CD4-positive, alpha-beta T cell treated with Interleukin-4 for 4 hours (primary cell): ENCODE measurements around the gene DDX25.

Experiments
- DNase-seq: peaks from one replicate; pipeline ENCODE4 v3.0.0-alpha.2; 2020

DDX25 gene

GRCh38 chr11:125939081-125939521 lies 34.8 kb downstream of the DDX25 start:
- no peak for DNase-seq

DNA sequence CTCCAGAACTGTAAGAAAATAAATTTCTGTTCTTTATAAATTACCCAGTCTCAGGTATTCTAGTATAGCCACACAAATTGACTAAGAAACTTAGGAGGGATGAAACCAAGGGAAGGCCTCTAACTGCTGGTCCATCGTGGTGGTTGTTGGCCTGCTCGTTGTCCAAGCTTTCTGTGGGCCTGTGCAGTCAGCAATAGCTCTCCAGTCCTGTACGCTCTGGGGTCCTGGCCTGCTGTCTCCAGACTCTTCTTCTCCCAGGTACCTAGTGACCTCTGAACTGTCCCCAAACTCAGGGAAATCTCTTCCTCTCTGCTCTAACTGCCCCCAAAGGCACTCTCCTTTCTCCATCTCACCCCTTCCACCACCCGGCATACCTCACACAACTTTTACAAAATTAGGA lies 35.8 kb downstream of the DDX25 start:
- DNase-seq, result no peak

- no peak for DNase-seq
Measured at GRCh38 chr11:125941267-125941618, 36.9 kb downstream of the DDX25 start.

GRCh38 chr11:125941619-125942611 lies 37.6 kb downstream of the DDX25 start:
- DNase-seq, result peak; percentile 12

DNA sequence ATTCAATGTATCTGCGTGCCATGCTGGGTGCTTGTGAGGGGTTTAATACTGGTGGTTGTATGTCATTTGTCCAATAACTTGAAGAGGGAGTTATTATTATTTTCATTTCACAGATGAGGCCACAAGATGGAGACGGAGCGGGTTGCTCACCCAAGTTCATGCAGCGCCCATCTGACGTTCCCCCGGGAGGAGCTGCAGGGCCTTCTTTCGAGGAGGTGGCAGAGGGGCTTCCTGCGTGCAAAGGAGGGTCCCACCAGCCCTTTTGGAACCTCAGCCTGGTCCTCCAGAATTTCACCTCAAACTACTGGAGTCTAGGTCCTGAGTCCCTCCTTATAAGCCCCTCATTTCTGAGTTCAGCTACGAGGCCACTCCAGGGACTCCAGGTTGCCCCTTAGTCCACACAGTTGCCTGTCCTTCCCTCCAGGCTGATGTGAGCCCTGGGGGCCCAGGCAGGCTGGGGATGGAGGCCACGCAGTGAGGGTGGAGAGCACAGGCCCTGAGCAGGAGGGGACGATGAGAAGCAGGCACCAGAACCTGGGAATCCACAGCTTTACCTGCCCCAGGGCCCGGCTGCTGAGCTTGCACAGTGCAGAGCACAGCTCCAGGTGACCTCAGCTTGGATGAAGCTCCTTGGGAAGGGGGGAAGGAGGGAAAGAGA lies 38.6 kb downstream of the DDX25 start:
- no peak for DNase-seq

DNA sequence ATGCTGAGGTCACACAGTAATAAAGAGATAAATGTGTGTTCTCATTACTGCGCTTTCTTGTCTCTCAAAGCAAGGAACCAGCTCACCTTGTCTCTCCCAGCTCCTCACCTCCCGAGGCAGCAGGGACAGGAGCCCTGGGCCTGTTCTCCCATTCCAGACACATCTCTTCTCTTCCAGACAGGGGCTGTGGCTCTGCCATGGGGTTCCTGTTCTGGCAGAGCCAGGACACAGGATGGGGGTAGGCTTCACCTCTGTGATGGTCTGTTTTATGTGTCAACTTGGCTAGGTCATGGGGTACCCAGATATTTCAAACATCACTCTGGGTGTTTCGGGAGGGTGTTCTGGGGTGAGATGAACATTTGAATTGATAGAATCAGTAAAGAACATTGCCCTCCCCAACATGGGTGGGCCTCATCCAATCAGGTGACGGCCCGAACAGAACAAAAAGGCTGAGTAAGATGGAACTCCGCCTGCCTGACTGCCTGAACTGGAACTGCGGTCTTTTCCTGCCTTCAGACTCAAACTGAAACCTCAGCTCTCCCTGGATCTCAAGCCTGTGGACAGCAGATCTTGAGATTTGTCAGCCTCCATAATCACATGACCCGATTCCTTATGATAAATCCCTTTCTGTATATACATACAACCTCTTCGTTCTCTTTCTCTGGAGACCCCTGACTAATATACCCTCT lies 39.5 kb downstream of the DDX25 start:
- no peak for DNase-seq

GRCh38 chr11:125944350-125945010 lies 40.2 kb downstream of the DDX25 start:
- no peak for DNase-seq

GRCh38 chr11:125945011-125945796 lies 40.9 kb downstream of the DDX25 start:
- DNase-seq, result no peak

GRCh38 chr11:125945797-125946520 lies 41.7 kb downstream of the DDX25 start, which contains the start of gene VSIG10L2:
Gene VSIG10L2 (plus strand): TSS chr11:125946044. CDS start chr11:125946056, 12 bp downstream.
- no peak for DNase-seq

GRCh38 chr11:125946712-125947418 lies 42.6 kb downstream of the DDX25 start:
- no peak for DNase-seq

DNA sequence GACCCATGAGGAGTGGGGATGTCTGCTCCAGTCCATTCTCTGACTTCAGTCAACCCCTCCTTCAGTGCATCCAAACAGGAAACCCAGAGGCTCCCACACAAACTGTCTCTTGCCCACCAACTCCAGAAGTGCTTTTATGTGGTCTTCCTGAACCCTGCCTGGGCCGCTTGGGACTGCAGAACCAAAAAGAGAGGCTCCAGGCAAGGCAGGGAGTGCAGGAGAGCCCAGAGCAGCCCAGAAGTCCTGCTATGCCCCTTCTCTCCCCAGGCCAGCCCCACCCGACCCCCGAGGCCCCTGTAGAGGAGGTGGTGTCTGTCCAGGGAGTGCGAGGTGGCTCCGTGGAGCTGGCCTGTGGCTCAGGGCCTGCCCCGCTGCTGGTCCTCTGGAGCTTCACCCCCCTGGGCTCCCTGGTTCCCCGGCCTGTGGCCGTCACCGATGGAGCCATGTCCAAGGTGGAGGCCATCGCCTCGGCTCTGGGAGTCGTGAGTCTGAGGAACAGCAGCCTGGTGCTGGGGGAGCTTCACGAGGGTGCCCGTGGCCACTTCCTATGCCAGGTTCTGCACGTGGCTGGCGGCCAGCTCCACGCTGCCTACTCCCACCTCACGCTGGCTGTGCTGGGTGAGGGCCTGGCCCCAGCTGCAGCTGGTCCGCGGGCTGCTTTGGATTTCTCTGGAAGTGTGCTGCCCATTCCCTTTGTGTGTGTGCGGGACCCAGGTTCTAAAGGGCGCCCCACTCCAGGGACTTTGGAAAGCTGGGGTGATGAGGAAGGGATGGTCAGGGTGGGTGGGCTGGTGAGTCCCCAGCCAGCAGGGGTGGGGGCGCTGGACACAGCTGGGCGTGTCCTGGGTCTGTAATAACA lies 43.3 kb downstream of the DDX25 start:
- no peak for DNase-seq

- no peak for DNase-seq
Measured at GRCh38 chr11:125948278-125949051, 44.2 kb downstream of the DDX25 start.

GRCh38 chr11:125949271-125950177 lies 45.2 kb downstream of the DDX25 start:
- no peak for DNase-seq

- no peak for DNase-seq
Measured at GRCh38 chr11:125950178-125950490, 45.8 kb downstream of the DDX25 start.

DNA sequence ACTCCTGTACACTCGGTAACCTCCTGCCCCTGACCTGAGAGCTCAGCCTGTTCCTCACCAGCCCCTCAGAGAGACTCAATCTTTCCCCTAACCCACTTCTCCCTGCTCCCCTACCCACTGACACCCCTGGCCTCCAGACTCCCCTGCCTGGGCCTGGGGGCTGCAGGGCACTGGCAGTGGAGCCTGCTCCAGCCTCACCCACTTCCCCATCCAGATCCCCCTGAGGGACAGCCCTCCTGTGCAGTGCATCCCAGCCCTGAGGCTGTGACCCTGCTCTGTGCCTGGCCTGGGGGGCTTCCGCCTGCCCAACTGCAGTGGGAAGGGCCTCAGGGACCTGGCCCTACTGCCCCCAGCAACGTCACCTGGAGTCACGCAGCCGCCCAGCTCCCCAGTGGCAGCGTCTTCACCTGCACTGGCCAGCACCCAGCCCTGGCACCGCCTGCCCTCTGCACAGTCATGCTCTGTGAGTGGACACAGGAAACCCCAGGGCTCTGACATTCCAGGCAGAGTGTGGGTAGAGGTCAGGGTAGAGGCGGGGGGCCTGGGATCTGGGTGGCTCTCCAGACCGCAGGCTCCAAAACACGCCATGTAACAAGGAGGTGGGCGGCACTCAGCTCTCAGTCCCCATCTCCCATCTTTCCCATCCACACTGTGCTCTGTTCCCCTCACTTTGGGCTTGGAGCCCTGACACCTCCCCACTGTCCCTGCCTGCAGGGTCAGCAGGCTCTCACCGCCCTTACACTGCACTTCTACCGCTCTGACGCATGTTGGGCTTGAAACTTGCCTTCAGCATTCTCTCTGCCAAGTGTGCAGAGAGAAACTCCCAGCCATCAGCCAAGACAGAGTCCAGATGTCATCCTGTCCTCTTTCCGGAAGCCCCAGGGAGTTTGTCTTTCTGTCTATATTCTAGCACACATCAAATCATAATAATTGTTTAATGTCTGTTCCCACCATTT lies 46.7 kb downstream of the DDX25 start:
- no peak for DNase-seq

- no peak for DNase-seq
Measured at GRCh38 chr11:125951731-125952130, 47.4 kb downstream of the DDX25 start.

DNA sequence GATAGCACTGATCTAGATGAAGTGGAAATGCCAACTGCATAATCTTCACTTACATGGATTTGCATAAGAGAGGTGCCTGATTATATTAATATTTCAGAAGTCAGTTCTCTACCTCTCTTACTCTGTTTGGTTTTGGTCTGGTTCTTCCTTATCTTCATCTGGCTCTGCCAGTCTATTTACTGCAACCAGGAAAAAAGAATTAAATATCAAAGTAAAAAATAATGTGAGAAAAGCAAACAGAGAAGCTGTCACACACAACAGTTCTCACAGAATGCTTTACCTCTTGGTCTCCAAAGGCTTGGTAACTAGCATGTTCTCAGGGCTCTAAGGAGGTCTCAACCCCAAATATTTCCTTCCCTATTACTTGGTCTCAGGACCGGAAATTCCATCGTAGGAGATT lies 48.3 kb downstream of the DDX25 start:
- no peak for DNase-seq
